H1 (cell line): ENCODE measurements around the gene ADCY9. TPM values are rescaled to one million over a fixed set of nuclear protein-coding genes. Genes with fewer than 3 reads are reported as not detected.

Experiments used
- CHD7 ChIP-seq: fragments of 300-600 bp; sonication (generic); IDR thresholded peaks from 2 replicates; pipeline ENCODE4 v1.7.1; 2012; ENCODE audit warnings: low read length, moderate library complexity, mild to moderate bottlenecking, inconsistent platforms; ENCODE audit not compliant: insufficient replicate concordance
- polyA plus RNA-seq, 7 experiments: library from polyadenylated mRNA; depleted of rRNA in 3 of 7; stranded (reverse) in 5 of 7; unstranded in 2 of 7; fragments of >200 nt in 5 of 7; fragments of 200-250 nt in 2 of 7; gene quantifications; 1 replicate in 5 of 7; 2 replicates in 1 of 7; 4 replicates in 1 of 7; pipeline versions ENCODE4 v1.2.1 to v1.2.3, GENCODE V29; 2011 to 2013; ENCODE audit warnings: missing spikeins in 2 of 7, mixed read lengths in 2 of 7
- total RNA-seq: library from RNA; stranded (reverse); fragmentation: NEBNext Ultra II Directional; extraction: Animal tissue kit (Norgen Biotek cat#: 25700); gene quantifications from 2 replicates; pipeline ENCODE4 v1.2.1, GENCODE V29; 2021

ADCY9 gene
- total and polyA plus RNA-seq, 2 of the 8 experiments (the other 6 are each of a cell fraction or from before 2014, with no cell fraction given), result 5.4 to 13.1 TPM

GRCh38 chr16:3950343-3951193 lies 165.7 kb downstream of the ADCY9 start (continued):
- no peak for TF ChIP-seq CHD7
